GM19324 (cell line): ENCODE results near the gene EPHA10.

Experiments used
- ATAC-seq: cut with Tn5 transposase; IDR thresholded peaks from one replicate; pipeline ENCODE4 v1.9.1; 2021; ENCODE audit warnings: mild to moderate bottlenecking, moderate library complexity; ENCODE audit not compliant: unreplicated experiment, low FRiP score

Gene EPHA10

GRCh38 chr1:37682334-37682987 lies 82.5 kb downstream of the EPHA10 start:
- ATAC-seq = no peak

- no peak for ATAC-seq
Measured at GRCh38 chr1:37680933-37681332, 84.0 kb downstream of the EPHA10 start.

GRCh38 chr1:37677808-37678207 lies 87.1 kb downstream of the EPHA10 start:
- ATAC-seq = no peak

GRCh38 chr1:37677143-37677439 lies 87.8 kb downstream of the EPHA10 start:
- no peak for ATAC-seq

- peak; percentile 52 for ATAC-seq
Measured at GRCh38 chr1:37676281-37677142, 88.4 kb downstream of the EPHA10 start.

GRCh38 chr1:37673920-37674319 lies 91.0 kb downstream of the EPHA10 start:
- ATAC-seq = no peak

GRCh38 chr1:37672136-37672870 lies 92.6 kb downstream of the EPHA10 start:
- ATAC-seq = no peak

- no peak for ATAC-seq
Measured at GRCh38 chr1:37671261-37671660, 93.7 kb downstream of the EPHA10 start.

- no peak for ATAC-seq
Measured at GRCh38 chr1:37670133-37670532, 94.8 kb downstream of the EPHA10 start.

- no peak for ATAC-seq
Measured at GRCh38 chr1:37667023-37667671, 97.8 kb downstream of the EPHA10 start.

GRCh38 chr1:37666241-37666867 lies 98.6 kb downstream of the EPHA10 start:
- ATAC-seq = no peak
